Glomerular endothelial cell (primary cell): Measurements from ENCODE around the gene MAP3K9. TPM values are rescaled to one million over a fixed set of nuclear protein-coding genes. Genes with fewer than 3 reads are reported as not detected.
"Not testable (repeated sequence)": the region's sequence is repeated elsewhere in the genome, so short reads cannot be mapped to it uniquely, and the experiment has no call there.

Experiments used
- DNase-seq: peaks from one replicate; pipeline ENCODE4 v3.0.0-alpha.2; 2011; ENCODE audit warnings: low read depth, low spot score; ENCODE audit errors: extremely low read depth
- total RNA-seq: library from RNA; depleted of rRNA; stranded (reverse); fragments of >200 nt; gene quantifications from 2 replicates; pipeline ENCODE4 v1.2.3, GENCODE V29; 2015

MAP3K9 gene
- 0.88 and 2.6 TPM in 2 replicates for total RNA-seq

DNA sequence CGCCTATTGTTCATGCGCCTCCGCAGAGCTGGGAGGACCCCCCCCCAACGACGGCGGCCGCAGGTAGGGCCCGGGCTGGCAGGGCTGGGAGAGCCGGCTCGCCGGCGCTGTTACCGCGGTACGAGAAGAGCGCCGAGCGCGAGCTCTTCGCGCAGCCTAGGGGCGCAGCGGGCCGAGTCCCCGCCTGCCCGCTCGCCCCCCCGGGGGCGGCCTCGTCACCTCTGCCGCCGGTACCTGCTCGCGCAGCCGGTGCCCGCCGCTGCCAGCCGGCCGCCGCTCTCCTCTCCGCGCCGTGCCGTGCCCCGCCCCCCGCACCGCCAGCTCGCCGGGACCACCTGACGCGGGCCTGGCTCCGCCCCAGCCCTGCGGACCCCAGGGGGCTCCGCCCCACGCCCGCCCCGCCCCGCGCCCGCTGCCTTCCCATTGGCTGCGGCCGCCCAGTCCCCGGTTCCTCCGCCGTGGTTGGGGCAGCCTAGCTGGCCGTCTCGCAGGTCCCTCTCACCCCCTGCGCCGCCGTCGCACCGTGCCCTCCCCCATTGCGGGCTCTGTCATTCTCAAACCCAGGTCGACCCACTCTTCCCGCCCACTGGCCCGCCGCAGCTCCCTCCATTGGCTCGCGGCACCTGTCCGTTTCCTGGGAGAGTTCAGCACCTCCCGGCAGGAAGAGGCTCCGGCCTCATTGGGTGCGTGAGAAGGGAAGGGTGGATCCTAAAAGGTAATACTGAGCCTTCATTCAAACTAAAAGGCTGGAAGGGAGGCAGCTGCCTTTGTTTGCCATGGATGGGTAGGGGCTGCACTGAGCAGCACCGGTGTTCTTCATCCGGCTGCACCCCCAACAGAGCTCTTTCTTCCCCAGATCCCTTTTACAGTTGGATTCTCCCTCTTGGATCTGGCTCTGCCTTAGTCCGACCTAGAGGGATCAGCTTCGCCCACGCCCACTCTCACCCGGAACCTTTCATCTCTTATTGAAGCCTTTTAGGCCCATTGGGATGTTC is at the start of gene MAP3K9:
MAP3K9 (minus strand) TSS at position 289 of the 995 bp plus-strand sequence. CDS start 342 bp downstream, outside the sequence.
- no peak for DNase-seq

DNA sequence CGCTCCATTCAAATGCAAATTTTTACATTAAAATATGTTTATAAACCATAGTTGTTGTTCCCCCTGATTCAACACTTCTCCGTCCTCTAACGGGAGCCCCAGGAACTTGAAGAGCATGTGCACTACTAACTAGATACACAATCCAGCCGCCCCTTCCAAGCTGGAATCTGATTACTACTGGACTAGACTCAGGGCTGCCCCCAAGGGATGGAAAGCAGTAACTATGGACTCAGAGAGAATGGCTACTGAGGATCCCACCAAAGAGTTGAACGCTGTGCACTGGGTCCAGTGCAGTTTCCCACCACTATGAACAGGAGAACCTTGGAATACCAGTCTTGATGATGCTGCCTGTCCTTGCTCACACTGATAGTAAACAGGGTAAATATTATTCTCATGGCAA is 49.3 kb upstream of the MAP3K9 start:
- no peak for DNase-seq

DNA sequence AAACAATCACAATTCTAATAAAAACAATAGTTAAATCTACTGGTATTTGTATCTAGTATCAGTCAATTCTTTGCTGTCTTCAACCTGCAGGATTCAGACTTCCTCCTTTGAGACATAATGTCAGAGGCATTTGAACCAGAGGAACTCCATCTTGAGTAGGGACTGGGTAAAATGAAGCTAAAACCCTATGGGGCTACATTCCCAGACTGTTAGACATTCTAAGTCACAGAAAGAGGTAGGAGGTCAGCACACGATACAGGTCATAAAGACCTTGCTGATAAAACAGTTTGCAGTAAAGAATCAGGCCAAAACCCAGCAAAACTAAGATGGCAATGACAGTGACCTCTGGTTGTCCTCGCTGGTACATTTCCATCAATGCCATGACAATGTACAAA is 48.2 kb upstream of the MAP3K9 start:
- DNase-seq, result no peak

GRCh38 chr14:70856851-70857495 is 47.7 kb upstream of the MAP3K9 start:
- no peak for DNase-seq

GRCh38 chr14:70855486-70855885 is 46.2 kb upstream of the MAP3K9 start:
- DNase-seq, result no peak

GRCh38 chr14:70853658-70854057 is 44.3 kb upstream of the MAP3K9 start:
- not testable (repeated sequence) for DNase-seq

DNA sequence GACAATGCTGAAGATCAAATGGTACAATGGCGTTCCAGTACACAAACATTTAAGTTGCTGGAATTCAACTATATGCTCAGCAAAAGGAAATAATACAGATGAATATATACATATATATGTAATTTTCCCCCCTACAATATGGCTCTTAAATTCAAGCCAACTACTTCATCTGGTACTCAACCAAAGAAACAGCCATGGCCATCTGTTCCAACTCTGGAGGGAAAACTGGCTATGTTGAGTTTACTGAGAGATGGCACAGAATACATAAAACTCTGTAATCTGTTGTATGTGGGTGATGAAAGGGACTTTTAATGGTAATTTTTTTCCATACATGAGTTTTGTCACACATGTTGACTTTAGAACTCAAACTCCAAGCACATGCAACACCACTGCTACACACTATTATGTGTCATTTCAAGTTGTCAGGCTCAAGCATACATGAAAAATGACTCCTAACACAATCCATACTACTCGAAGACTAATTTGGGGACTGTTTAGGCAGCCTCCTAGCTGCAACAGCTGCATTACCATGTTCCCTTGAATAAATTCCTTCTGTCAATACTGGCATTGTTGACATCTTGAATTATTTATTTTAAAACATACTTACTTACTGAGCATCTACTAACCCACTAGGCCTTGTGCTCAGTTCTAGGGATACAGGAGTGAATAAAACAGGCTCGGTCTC is 38.2 kb upstream of the MAP3K9 start:
- no peak for DNase-seq

DNA sequence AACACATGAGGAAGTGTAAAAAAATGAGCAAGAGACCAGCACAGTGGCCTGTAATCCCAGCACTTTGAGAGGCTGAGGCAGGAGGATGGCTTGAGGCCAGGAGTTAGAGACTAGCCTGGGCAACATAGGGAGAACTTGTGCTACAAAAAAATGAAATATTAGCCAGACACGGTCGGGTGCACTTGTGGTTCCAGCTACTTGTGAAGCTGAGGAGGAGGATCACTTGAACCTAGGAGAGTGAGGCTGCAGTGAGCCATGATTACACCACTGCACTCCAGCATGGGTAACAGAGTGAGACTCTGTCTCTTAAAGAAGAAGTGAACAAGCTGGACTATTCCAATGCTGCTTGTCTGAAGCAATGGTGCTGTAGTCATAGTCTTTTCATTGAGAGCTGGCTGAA is 36.3 kb upstream of the MAP3K9 start:
- no peak for DNase-seq

- no peak for DNase-seq
Observed at GRCh38 chr14:70842851-70843462, 33.6 kb upstream of the MAP3K9 start.

- no peak for DNase-seq
Observed at GRCh38 chr14:70838076-70838475, 28.8 kb upstream of the MAP3K9 start.

- DNase-seq, result no peak
Observed at GRCh38 chr14:70836946-70837345, 27.6 kb upstream of the MAP3K9 start.

DNA sequence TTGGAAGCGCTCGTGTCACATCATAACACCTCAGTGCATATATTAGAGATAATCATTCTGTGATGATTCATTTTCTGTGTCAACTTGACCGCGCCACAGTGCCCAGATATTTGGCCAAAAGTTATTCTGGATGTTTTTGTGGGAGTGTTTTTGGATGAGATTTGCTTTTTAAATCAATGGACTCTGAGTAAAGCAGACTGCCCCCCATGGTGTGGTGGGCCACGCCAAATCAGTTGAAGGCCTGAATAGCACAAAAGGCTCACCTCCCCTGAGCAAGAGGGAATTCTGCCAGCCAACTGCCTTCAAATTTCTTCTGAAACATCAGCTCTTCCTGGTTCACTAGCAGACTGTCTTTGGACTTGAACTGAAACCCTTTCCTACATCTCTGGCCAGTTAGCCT is 24.6 kb upstream of the MAP3K9 start:
- no peak for DNase-seq

- no peak for DNase-seq
Observed at GRCh38 chr14:70832561-70833305, 23.4 kb upstream of the MAP3K9 start.

- no peak for DNase-seq
Observed at GRCh38 chr14:70830998-70831781, 21.9 kb upstream of the MAP3K9 start.

DNA sequence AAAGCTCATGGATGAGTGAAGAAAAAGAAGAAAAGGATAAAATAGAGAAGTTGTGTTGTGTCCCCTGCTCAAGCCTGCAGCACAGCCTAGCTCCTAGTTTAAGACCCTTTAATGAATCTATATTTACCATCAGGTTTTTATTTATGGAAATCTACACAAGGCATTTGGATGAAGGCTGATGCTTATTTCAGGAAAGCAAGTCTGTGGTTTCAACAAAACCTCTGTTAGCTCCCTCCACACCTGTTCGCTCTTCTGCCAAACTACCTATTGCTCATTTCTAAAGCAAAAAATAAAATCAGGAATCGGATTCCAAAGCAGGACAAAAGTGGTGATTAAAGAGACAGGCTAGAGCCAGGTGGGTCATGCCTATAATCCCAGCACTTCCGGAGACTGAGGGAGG is 18.9 kb upstream of the MAP3K9 start:
- no peak for DNase-seq

GRCh38 chr14:70827752-70828151 is 18.4 kb upstream of the MAP3K9 start:
- no peak for DNase-seq

- no peak for DNase-seq
Observed at GRCh38 chr14:70827347-70827746, 18.0 kb upstream of the MAP3K9 start.

GRCh38 chr14:70823281-70823680 is 14.0 kb upstream of the MAP3K9 start:
- no peak for DNase-seq

DNA sequence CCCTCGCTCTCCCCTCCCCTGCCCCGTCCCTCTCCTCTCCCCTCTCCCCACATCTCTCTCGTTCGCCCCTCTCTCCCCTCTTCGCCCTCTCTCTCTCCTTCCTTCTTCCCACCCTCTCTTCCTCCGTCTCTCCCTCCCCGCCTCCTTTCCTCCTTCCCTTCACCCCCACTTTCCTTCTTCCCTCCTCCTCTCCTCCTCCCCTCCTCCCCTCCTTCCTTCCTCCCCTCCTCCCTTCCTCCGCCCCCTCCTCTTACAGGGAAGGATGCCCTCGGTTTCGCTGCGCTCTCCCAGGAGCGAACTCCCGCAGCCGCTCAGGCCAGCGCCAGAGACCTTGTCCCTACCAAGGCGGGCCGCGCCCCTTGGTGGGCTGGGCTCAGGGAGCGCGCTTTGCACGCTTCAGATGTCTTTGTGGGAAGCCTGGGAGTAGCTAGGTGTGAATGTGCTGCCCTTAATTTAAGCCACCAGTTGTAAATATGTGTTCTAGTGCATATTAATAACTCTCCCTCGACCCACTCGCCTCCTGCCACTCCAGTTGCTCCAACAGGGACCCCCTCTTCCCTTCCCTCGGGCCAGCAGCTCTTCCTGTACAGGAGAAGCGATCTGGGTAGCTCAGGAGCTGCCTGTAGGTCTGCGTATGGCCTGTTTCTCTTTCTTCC is 13.3 kb upstream of the MAP3K9 start:
- DNase-seq, result no peak
